Left ventricle myocardium inferior (tissue), 1 donor: ENCODE data around the gene OR12D3. TPM values are rescaled to one million over a fixed set of nuclear protein-coding genes. Genes with fewer than 3 reads are reported as not detected.
"Not testable (repeated sequence)": the region's sequence is repeated elsewhere in the genome, so short reads cannot be mapped to it uniquely, and the experiment has no call there.

Experiments used
- DNase-seq: peaks from one replicate; pipeline ENCODE4 v3.0.0-alpha.2; 2020
- H3K27ac ChIP-seq: fragments of 200-600 bp; replicated peaks from 2 replicates; pipeline ENCODE4 v1.8.0; 2021
- H3K27me3 ChIP-seq: fragments of 200-600 bp; 2 replicates; pipeline ENCODE4 v1.8.0; 2021; ENCODE audit warnings: low read depth
- H3K36me3 ChIP-seq: fragments of 200-600 bp; 2 replicates; pipeline ENCODE4 v1.8.0; 2021
- H3K4me1 ChIP-seq: fragments of 200-600 bp; 2 replicates; pipeline ENCODE4 v1.8.0; 2021
- H3K4me3 ChIP-seq: fragments of 200-600 bp; 2 replicates; pipeline ENCODE4 v1.8.0; 2021; ENCODE audit warnings: mild to moderate bottlenecking, moderate library complexity
- H3K9me3 ChIP-seq: fragments of 200-600 bp; replicated peaks from 2 replicates; pipeline ENCODE4 v1.8.0; 2021
- CTCF ChIP-seq: fragments of 200-600 bp; IDR thresholded peaks from 2 replicates; pipeline ENCODE4 v1.8.0; 2021; ENCODE audit warnings: antibody characterized with exemption, mild to moderate bottlenecking, borderline replicate concordance
- intact Hi-C: fragments of 100-400 bp; cut with micrococcal nuclease; formaldehyde crosslinking; loops from one replicate; pipeline ENCODE4 v1.11.0; 2022
- total RNA-seq: library from RNA; stranded (reverse); fragmentation: NEBNext Ultra II Directional; extraction: Animal tissue kit (Norgen Biotek cat#: 25700); gene quantifications from one replicate; pipeline ENCODE4 v1.2.1, GENCODE V29; 2021
- donor health status: DM: no; HTN: yes; CAD: no; lungs with severe emphysema.

Gene OR12D3
- total RNA-seq, 1 donor from 2014 or later: not detected

- Histone ChIP-seq H3K27ac (no peak within 1 kb of the TSS), H3K36me3 (no peaks in the 10 kb centered on the region), H3K4me1 (no peaks in the 10 kb centered on the region), H3K9me3 (peaks cover 9% of the 10 kb centered on the region), H3K27me3 (no peaks in the 10 kb centered on the region), H3K4me3 (no peak within 1 kb of the TSS)
- DNase-seq: no peak
- intact Hi-C loops: no loop called here
- TF ChIP-seq CTCF: no peak
These were observed 6.3 kb downstream of the OR12D3 start, which contains the start of gene OR5V1 for GRCh38 chr6:29368765-29369164. Gene OR5V1 (minus strand): TSS chr6:29368865. CDS start chr6:29356195, 12,670 bp downstream.

DNA sequence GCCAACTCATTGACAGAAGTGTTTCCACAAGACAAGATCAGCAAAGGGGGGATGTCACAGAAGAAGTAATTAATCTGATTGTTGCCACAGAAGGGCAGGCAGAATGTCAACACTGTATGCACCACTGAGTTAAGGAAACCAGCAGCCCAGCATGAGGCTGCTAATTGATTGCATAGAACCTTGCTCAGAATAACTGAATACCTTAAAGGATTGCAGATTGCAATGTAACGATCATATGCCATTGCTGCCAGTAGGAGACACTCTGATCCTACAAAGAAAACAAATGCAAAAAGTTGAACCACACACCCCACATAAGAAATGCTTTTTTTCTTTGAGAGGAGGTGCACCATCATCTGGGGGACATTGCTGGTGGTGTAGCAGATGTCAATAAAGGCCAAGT, 19.5 kb downstream of the OR12D3 start:
- H3K27ac ChIP-seq: no peak overlapping the region
- H3K9me3 ChIP-seq: peaks cover 19% of the 10 kb centered on the region
- no peak for TF ChIP-seq CTCF
- no peaks in the 10 kb centered on the region for H3K4me1 ChIP-seq
- DNase-seq: no peak
- H3K27me3 ChIP-seq: peaks cover 14% of the 10 kb centered on the region
- H3K36me3 ChIP-seq: no peaks in the 10 kb centered on the region
- intact Hi-C loops: no loop called here
- H3K4me3 ChIP-seq: no peak overlapping the region

DNA sequence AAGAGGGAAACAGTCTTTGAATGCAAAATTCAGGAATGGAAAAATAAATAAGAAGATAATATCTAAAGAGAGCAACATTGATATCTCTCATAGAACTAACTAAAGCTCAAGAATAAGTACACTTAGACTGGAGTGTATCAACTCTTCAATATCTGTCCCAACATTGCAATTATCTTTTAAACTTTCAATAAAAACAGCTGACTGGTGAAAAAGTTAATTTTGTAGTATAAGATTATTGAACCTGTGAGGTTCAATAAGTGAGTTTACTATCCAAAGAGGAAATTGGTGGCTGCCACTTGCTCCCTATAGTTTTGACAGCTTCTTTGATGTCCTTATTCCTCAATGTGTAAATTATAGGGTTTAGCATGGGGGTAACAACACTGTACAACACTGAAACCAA, 20.1 kb downstream of the OR12D3 start:
- no peak overlapping the region for H3K4me3 ChIP-seq

GRCh38 chr6:29349348-29349747, 25.7 kb downstream of the OR12D3 start:
- DNase-seq, H3K27me3 ChIP-seq, intact Hi-C loops, H3K27ac ChIP-seq, H3K4me3 ChIP-seq, H3K4me1 ChIP-seq, H3K36me3 ChIP-seq: not testable (repeated sequence)
- peaks cover 35% of the 10 kb centered on the region for H3K9me3 ChIP-seq

More for the DNA sequence above, 20.1 kb downstream of the OR12D3 start:
- TF ChIP-seq CTCF: no peak
- no peak for DNase-seq
- Histone ChIP-seq H3K4me1 (no peaks in the 10 kb centered on the region), H3K36me3 (no peaks in the 10 kb centered on the region), H3K27me3 (peaks cover 9% of the 10 kb centered on the region), H3K9me3 (peaks cover 25% of the 10 kb centered on the region), H3K27ac (no peak overlapping the region)
- intact Hi-C loops: no loop called here

DNA sequence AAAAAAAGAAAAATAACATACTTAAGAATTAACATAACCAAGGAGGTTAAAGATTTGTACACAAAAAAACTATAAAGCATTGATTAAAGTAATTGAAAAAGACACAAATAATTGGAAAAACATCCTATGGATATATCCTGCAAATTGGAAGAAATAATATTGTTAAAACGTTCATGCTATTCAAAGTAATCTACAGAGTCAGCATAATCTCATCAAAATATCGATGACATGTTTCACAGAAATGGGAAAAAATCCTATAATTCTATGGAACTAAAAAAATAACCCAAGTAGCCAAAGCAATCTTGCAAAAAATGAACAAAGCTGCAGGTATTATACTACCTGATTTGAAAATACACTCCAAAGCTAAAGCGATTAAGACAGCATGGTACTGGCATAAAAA, 29.7 kb downstream of the OR12D3 start:
- no peak overlapping the region for H3K4me3 ChIP-seq
- DNase-seq: no peak
- H3K9me3 ChIP-seq: peaks cover 13% of the 10 kb centered on the region
- no peak overlapping the region for H3K27ac ChIP-seq
- no peaks in the 10 kb centered on the region for H3K27me3 ChIP-seq
- intact Hi-C loops: no loop called here
- TF ChIP-seq CTCF: no peak
- H3K4me1 ChIP-seq: no peaks in the 10 kb centered on the region
- H3K36me3 ChIP-seq: no peaks in the 10 kb centered on the region

DNA sequence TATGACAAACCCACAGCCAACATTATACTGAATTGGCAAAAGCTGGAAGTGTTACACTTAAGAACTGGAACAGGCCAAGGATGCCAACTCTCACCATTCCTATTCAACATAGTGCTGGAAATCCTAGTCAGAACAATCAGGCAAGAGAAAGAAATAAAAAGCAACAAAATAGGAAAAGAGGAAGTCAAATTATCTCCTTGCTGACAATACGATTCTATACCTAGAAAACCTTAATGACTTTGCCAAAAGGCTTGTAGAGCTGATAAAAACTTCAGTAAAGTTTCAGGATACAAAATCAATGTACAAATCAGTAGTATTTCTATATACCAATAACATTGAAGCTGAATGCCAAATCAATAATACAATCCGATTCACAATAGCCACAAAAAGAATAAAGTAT, 38.8 kb downstream of the OR12D3 start:
- H3K36me3 ChIP-seq: no peaks in the 10 kb centered on the region
- no peak for TF ChIP-seq CTCF
- no peak for DNase-seq

More for the DNA sequence above, 38.8 kb downstream of the OR12D3 start:
- Histone ChIP-seq H3K27me3 (peaks cover 6% of the 10 kb centered on the region), H3K9me3 (peaks cover 5% of the 10 kb centered on the region), H3K4me1 (no peaks in the 10 kb centered on the region), H3K27ac (no peak overlapping the region), H3K4me3 (no peak overlapping the region)
- intact Hi-C loops: no loop called here
